HG02610 (cell line): ENCODE data around the gene SEC23A.
A peak's percentile ranks its signal among the peaks of the same experiment; 100 is the strongest.
"Not testable (repeated sequence)": the region's sequence is repeated elsewhere in the genome, so short reads cannot be mapped to it uniquely, and the experiment has no call there.

ENCODE experiments used
- ATAC-seq: cut with Tn5 transposase; IDR thresholded peaks from one replicate; pipeline ENCODE4 v1.9.1; 2021; ENCODE audit warnings: mild to moderate bottlenecking, moderate library complexity; ENCODE audit not compliant: unreplicated experiment

SEC23A gene

GRCh38 chr14:39102969-39103957 is at the start of gene SEC23A:
Gene SEC23A, minus strand, starts transcription at chr14:39103235. Its CDS starts 7,117 bp downstream, at chr14:39096118.
- ATAC-seq: peak; percentile 95

- no peak for ATAC-seq
These were observed 42.4 kb upstream of the SEC23A start for GRCh38 chr14:39145266-39145966.

GRCh38 chr14:39143226-39143625 is 40.2 kb upstream of the SEC23A start:
- ATAC-seq: not testable (repeated sequence)

DNA sequence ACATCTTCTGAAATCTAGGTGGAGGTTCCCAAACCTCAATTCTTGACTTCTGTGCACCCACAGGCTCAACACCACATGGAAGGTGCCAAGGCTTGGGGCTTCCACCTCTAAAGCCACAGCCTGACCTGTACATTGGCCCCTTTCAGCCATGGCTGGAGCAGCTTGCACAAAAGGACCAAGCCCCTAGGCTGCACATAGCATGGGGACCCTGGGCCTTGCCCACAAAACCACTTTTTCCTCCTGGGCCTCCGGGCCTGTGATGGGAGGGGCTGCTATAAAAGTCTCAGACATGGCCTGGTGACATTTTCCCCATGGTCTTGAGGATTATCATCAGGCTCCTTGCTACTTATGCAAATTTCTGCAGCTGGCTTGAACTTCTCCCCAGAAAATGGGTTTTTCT is 38.6 kb upstream of the SEC23A start:
- not testable (repeated sequence) for ATAC-seq

GRCh38 chr14:39140170-39140569 is 37.1 kb upstream of the SEC23A start:
- ATAC-seq: no peak

DNA sequence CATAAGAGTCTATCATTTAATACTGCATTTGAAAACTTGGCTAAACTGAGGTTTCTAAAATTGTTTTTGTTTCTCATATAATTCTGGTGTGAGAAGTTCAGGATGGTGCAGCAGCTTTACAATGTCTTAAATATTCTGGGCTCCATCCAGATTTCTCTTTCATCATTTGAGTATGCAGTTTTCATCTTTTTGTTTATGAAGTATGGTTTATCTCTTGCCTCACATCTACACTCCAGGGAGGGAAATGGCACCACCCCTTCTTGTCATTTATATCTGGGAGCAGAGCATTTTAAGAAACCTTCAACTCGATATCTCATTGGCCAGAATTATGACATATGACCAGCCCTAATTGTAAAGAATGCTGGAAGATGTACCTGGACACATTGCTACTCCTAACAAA is 35.4 kb upstream of the SEC23A start:
- no peak for ATAC-seq

GRCh38 chr14:39137835-39138234 is 34.8 kb upstream of the SEC23A start:
- ATAC-seq: not testable (repeated sequence)

GRCh38 chr14:39122330-39123138 is 19.5 kb upstream of the SEC23A start:
- no peak for ATAC-seq

GRCh38 chr14:39114073-39114838 is 11.2 kb upstream of the SEC23A start, which contains the start of gene GEMIN2:
Gene GEMIN2, plus strand, starts transcription at chr14:39114323. Its CDS starts 16 bp downstream, at chr14:39114339.
- peak; percentile 93 for ATAC-seq

GRCh38 chr14:39113685-39114072 is 10.6 kb upstream of the SEC23A start:
- ATAC-seq: no peak

- no peak for ATAC-seq
These were observed 7.1 kb upstream of the SEC23A start for GRCh38 chr14:39109893-39110715.

DNA sequence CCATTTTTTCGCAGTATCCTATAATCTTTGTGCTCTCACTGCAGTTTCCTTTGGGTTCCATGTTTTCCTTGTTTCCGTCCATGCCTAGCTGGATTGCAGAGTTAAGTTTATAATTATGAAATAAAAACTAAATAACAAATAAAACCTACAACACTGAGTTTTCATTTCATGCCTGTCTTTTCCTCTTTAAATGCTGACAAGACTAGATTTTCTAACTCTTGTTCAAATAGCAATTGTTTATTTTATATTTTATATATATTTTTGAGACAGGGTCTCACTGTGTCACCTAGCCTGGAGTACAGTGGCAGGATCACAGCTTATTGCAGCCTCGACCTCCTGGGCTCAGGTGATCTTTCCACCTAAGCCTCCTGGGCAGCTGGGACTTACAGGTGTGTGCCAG is 5.8 kb upstream of the SEC23A start:
- ATAC-seq: no peak

- ATAC-seq: peak; percentile 19
These were observed 4.6 kb upstream of the SEC23A start for GRCh38 chr14:39107591-39107996.

GRCh38 chr14:39104078-39104801 is 1.2 kb upstream of the SEC23A start:
- ATAC-seq: not testable (repeated sequence)

DNA sequence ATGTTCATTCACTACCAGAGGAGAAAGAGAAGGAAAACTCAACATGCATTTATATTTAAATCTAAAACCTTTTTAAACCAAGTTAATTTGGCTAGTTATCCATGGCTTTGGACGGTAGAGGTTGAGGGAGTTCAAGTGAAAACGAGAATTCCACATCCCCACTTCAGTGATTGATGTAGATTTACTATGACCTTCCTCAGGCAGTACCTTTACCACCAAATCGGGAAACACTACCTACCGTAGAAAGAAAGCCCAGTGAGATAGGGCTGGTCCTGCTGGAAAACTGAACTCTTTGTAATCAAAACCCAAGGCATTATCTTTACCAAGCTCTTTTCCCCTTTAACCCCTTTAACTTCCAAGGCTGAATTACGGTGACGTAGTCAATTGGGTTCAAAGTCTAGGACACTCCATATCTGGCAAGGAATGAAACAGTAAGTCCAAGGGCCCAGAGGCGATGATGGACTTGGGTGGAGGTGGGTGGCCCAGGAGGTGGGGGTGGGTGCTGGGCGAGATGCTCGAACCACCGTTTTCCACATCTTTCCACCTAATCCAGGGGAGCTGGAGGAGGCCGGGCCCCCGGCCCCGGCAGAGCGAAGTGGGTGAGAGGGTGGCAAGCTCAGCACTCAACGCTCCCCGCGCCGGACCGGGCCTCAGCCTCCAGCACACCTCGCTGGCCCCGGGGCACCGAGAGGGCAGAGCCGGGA is 618 bp downstream of the SEC23A start:
- peak; percentile 13 for ATAC-seq

DNA sequence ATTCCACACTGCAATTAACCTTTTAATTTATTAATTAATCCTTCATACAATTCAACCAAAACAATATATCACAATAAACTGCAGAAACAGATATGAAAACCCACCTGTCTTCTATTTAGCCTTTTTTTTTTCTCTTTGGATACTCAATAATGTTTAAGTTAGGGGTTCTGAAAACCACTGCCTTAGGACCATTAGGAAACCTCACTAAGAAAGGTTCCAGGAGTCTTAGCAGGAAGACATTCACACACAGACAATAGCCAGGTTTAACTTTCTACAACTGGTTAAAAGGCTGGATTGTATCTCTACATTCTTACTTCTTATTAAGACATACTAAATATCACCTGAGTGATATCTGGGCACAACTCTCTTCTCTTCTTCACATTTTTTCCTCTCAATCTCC is 3.3 kb downstream of the SEC23A start:
- no peak for ATAC-seq

- ATAC-seq: not testable (repeated sequence)
These were observed 3.8 kb downstream of the SEC23A start for GRCh38 chr14:39099215-39099614.

- ATAC-seq: no peak
These were observed 5.9 kb downstream of the SEC23A start for GRCh38 chr14:39097159-39097558.
